Body of pancreas (tissue), 4 donors: ENCODE measurements around the gene ELL2. TPM values are rescaled to one million over a fixed set of nuclear protein-coding genes. Genes with fewer than 3 reads are reported as not detected.
A peak's percentile ranks its signal among the peaks of the same experiment; 100 is the strongest.

Source experiments
- ATAC-seq: fragments of 150-250 bp; one replicate; pipeline ENCODE4 v1.9.1; 2016
- DNase-seq, 4 donors: peaks; one replicate each; pipeline ENCODE4 v3.0.0-alpha.2; 2019
- H3K27ac ChIP-seq, 4 donors: fragments of 200-600 bp; sonication (generic); 1 replicate in 3 of 4; 2 replicates in 1 of 4; pipeline versions ENCODE4 v1.5.1 to v1.6.1; 2016 to 2019; ENCODE audit warnings: mild to moderate bottlenecking in 1 of 4, mixed read lengths in 1 of 4, moderate library complexity in 1 of 4
- H3K27me3 ChIP-seq, 2 donors: fragments of 200-600 bp; sonication (generic); one replicate each; pipeline ENCODE4 v1.6.0; 2016; ENCODE audit warnings: mild to moderate bottlenecking in 1 of 2
- H3K36me3 ChIP-seq, 2 donors: fragments of 200-600 bp; sonication (generic); replicated peaks in 1 of 2; 2 replicates each; pipeline ENCODE4 v1.5.1; 2016; ENCODE audit warnings: low read depth in 2 of 2; ENCODE audit not compliant: insufficient read depth in 1 of 2
- H3K4me1 ChIP-seq: fragments of 200-600 bp; sonication (generic); one replicate; pipeline ENCODE4 v1.6.0; 2016
- H3K4me3 ChIP-seq, 2 donors: fragments of 200-600 bp; sonication (generic); 1 replicate in 1 of 2; 2 replicates in 1 of 2; pipeline ENCODE4 v1.5.1; 2016 to 2019
- H3K9me3 ChIP-seq, 3 donors: fragments of 200-600 bp; sonication (generic); 1 replicate in 2 of 3; 2 replicates in 1 of 3; pipeline ENCODE4 v1.5.1; 2016
- CTCF ChIP-seq, 7 experiments: fragments of 450-650 bp in 4 of 7; fragments of 200-600 bp in 3 of 7; sonication (generic) in 3 of 7; IDR thresholded peaks; one replicate each; pipeline ENCODE4 v1.5.1; 2016 to 2019; ENCODE audit warnings: antibody characterized with exemption in 7 of 7
- POLR2A ChIP-seq, 3 donors: fragments of 450-650 bp; IDR thresholded peaks; one replicate each; pipeline ENCODE4 v1.6.1; 2016; ENCODE audit warnings: antibody characterized with exemption in 3 of 3, mild to moderate bottlenecking in 2 of 3
- WGBS, 2 donors: methylation state at CpG; one replicate each; pipeline ENCODE4 v1.1.5; 2017; 5-methylcytosine and 5-hydroxymethylcytosine counted together
- intact Hi-C: fragments of 100-400 bp; cut with DNase I; formaldehyde crosslinking; loops from one replicate; pipeline ENCODE4 v1.15.1; 2023
- total RNA-seq, 2 donors: library from RNA; depleted of rRNA; stranded (reverse); fragments of >200 nt; gene quantifications; one replicate each; pipeline ENCODE4 v1.1.0, GENCODE V29; 2016

Gene ELL2
- total RNA-seq, 2 donors from 2014 or later, result 100 to 104 TPM

GRCh38 chr5:95989283-95990048 lies 27.8 kb upstream of the ELL2 start:
- no peak for ATAC-seq
- 23 to 30% methylated on average over 1 of the region's 1 CpG for WGBS, 2 donors
- no peak for DNase-seq

GRCh38 chr5:95988877-95989276 lies 27.2 kb upstream of the ELL2 start:
- DNase-seq, result peak; percentile 25 to 63 (median 46)
- TF ChIP-seq CTCF (IDR thresholded peaks at IDR 0.05) (no peak), POLR2A (IDR thresholded peaks at IDR 0.05) (no peak)
- intact Hi-C loops, result no loop called here
- Histone ChIP-seq H3K4me3 (no peak overlapping the region), H3K4me1 (peaks cover 58% of the 10 kb centered on the region), H3K27ac (peak overlapping the region; percentile 28 to 79 (median 76)), H3K9me3 (no peaks in the 10 kb centered on the region), H3K27me3 (no peaks in the 10 kb centered on the region), H3K36me3 (no peaks in the 10 kb centered on the region)
- ATAC-seq, result peak; percentile 51
- 32 to 38% methylated on average over 3 of the region's 3 CpGs for WGBS, 2 donors

More at GRCh38 chr5:95989283-95990048, 27.8 kb upstream of the ELL2 start:
- Histone ChIP-seq H3K36me3 (no peaks in the 10 kb centered on the region), H3K9me3 (no peaks in the 10 kb centered on the region), H3K4me1 (peaks cover 58% of the 10 kb centered on the region), H3K27ac (peak overlapping the region; percentile 28 to 79 (median 76)), H3K27me3 (no peaks in the 10 kb centered on the region), H3K4me3 (no peak overlapping the region)
- TF ChIP-seq CTCF (IDR thresholded peaks at IDR 0.05) (no peak), POLR2A (IDR thresholded peaks at IDR 0.05) (no peak)
- intact Hi-C loops, result no loop called here

GRCh38 chr5:95988094-95988493 lies 26.4 kb upstream of the ELL2 start:
- ATAC-seq (no peak), DNase-seq (no peak)
- Histone ChIP-seq H3K27ac (peak overlapping the region; percentile 61 to 79 (median 76)), H3K4me3 (no peak overlapping the region), H3K27me3 (no peaks in the 10 kb centered on the region), H3K4me1 (peaks cover 58% of the 10 kb centered on the region), H3K36me3 (no peaks in the 10 kb centered on the region), H3K9me3 (no peaks in the 10 kb centered on the region)
- WGBS, 2 donors, result 63 to 64% methylated on average over 4 of the region's 4 CpGs
- TF ChIP-seq CTCF (IDR thresholded peaks at IDR 0.05), result no peak
- TF ChIP-seq POLR2A (IDR thresholded peaks at IDR 0.05), result no peak
- intact Hi-C loops, result no loop called here

- WGBS, 2 donors, result 31 to 35% methylated on average over 5 of the region's 5 CpGs
- Histone ChIP-seq H3K9me3 (no peaks in the 10 kb centered on the region), H3K27ac (peak overlapping the region; percentile 61 to 79 (median 76)), H3K36me3 (no peaks in the 10 kb centered on the region), H3K4me1 (peaks cover 58% of the 10 kb centered on the region), H3K27me3 (no peaks in the 10 kb centered on the region), H3K4me3 (no peak overlapping the region)
- intact Hi-C loops, result no loop called here
- DNase-seq (peak; percentile 71 to 88 (median 81)), ATAC-seq (peak; percentile 91)
- TF ChIP-seq CTCF (IDR thresholded peaks at IDR 0.05), result no peak
- TF ChIP-seq POLR2A (IDR thresholded peaks at IDR 0.05), result peak in 2 of 3 donors; percentile 23 to 43
These were observed 25.4 kb upstream of the ELL2 start for GRCh38 chr5:95986937-95987520.
